Epithelial cell of esophagus (primary cell): ENCODE data around the gene EPX.
A peak's percentile ranks its signal among the peaks of the same experiment; 100 is the strongest.

Experiments
- DNase-seq: peaks from one replicate; pipeline ENCODE4 v3.0.0; 2010; ENCODE audit warnings: low read depth
- H3K4me3 ChIP-seq: 2 replicates; pipeline ENCODE4 v1.5.1; 2011; ENCODE audit warnings: mild to moderate bottlenecking, low read length, control low read depth
- TF ChIP-seq, protein P1 (sequence below): IDR thresholded peaks from 2 replicates; pipeline ENCODE4 v1.5.1; 2011; ENCODE audit warnings: low read depth, mild to moderate bottlenecking, low read length, control low read depth, inconsistent platforms; ENCODE audit not compliant: insufficient read depth; ENCODE audit errors: missing control alignments

The EPX gene

DNA sequence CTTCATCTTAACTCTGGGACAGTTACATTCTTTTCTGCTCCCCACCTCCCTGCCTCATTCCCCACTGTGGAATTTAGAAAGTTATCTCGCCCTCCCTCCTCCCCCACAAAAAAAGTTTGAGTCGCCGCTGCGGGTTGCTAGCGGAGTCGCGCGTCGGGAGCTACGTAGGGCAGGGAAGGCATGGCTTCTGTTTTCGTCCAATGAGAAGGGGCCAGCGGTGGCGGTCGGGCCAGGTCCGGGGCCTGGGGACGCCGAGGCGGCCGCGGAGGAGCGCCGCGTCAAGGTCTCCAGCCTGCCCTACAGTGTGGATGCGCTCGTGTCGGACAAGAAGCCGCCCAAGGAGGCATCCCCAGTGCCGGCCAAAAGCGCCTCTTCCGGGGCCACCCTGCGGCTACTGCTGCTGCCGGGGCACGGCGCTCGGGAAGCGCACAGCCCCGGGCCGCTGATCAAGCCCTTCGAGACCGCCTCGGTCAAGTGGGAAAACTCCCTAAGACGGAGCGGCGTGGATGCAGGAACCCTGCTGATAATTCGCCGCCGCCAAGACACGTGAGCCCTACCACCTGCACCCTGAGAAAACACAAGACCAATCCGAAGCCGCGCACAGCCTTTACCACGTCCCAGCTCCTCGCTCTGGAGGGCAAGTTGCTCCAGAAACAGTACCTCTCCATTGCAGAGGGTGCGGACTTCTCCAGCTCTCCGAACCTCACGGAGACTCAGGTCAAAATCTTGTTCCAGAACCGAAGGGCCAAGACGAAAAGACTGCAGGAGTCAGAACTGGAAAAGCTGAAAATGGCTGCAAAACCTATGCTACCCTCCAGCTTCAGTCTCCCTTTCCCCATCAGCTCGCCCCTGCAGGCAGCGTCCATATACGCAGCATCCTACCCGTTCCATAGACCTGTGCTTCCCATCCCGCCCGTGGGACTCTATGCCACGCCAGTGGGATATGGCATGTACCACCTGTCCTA lies 35.4 kb upstream of the EPX start:
- DNase-seq, result peak; percentile 17
- H3K4me3 ChIP-seq, result no peak overlapping the region
- TF ChIP-seq, protein P1, sequence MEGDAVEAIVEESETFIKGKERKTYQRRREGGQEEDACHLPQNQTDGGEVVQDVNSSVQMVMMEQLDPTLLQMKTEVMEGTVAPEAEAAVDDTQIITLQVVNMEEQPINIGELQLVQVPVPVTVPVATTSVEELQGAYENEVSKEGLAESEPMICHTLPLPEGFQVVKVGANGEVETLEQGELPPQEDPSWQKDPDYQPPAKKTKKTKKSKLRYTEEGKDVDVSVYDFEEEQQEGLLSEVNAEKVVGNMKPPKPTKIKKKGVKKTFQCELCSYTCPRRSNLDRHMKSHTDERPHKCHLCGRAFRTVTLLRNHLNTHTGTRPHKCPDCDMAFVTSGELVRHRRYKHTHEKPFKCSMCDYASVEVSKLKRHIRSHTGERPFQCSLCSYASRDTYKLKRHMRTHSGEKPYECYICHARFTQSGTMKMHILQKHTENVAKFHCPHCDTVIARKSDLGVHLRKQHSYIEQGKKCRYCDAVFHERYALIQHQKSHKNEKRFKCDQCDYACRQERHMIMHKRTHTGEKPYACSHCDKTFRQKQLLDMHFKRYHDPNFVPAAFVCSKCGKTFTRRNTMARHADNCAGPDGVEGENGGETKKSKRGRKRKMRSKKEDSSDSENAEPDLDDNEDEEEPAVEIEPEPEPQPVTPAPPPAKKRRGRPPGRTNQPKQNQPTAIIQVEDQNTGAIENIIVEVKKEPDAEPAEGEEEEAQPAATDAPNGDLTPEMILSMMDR, result no peak

DNA sequence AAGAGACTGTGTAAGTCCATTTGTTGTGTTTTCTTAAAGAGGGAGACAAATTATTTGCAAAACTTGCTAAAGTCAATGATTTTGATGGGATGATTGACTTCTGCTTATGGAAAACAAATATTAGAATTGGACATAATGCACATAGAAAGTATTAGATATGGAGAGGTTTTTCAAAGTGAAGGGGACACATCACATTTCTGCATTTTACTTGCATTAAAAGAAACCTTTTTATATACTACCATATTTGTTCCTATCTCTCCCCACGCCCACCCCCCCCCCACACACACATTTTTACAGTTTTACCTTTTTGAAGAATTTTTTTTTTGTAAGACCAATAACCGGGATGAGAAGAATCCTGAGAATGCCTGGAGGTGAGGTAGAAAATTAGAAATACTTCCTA lies 34.3 kb upstream of the EPX start:
- no peak overlapping the region for H3K4me3 ChIP-seq
- DNase-seq, result no peak
- TF ChIP-seq, protein P1, result no peak

- TF ChIP-seq, protein P1, result no peak
- H3K4me3 ChIP-seq, result no peak overlapping the region
- DNase-seq, result no peak
Observed at GRCh38 chr17:58161566-58161965, 31.0 kb upstream of the EPX start.

DNA sequence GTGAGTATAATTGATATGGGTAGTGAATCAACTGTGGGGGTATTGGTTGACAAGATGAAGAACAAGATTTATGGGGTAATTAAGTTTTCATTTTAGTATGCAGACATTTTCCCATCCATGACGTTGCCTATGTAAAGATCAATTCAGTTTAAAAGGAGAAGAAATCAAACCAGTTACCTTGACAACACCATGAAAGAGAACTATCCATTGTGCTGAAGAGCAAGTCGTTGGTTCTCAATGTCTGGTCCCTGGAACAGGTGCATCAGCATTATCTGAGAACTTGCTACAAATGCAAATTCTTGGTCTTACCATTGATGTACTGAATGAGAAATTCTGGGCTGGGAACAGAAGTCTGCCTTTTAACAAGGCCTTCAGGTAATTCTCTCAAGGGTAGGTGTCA lies 26.5 kb upstream of the EPX start:
- DNase-seq, result no peak
- H3K4me3 ChIP-seq, result no peak overlapping the region
- TF ChIP-seq, protein P1, result no peak

DNA sequence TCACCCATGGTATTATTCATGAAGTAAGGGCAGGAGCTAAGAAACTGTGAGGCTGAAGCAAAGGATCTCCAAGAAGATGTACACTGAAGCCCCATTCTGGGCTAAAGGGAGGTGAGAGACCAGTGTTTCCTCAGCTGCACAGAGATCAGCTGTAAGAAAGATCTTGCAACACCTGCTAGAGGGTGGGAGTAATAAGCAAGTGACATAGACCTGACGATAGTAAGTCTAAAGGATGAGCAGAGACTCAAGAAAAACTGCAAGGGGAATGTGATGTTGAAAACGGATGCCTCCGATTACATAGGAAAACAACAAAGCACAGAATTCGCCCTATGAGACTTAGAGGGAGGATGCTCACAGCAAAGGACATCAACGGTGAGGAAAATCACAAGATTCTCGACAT lies 25.8 kb upstream of the EPX start, which contains the start of gene OR4D2:
OR4D2 (plus strand) TSS at position 301 of the 400 bp plus-strand sequence. CDS start 2,674 bp downstream, outside the sequence.
- no peak for DNase-seq
- no peak within 1 kb of the TSS for H3K4me3 ChIP-seq
- TF ChIP-seq, protein P1, result no peak

GRCh38 chr17:58170622-58171021 lies 21.9 kb upstream of the EPX start:
- H3K4me3 ChIP-seq, result no peak overlapping the region
- DNase-seq, result no peak
- TF ChIP-seq, protein P1, result no peak
